ENCODE results near the gene RPGRIP1. TPM values are rescaled to one million over a fixed set of nuclear protein-coding genes. Genes with fewer than 3 reads are reported as not detected.
A peak's percentile ranks its signal among the peaks of the same experiment; 100 is the strongest.

The RPGRIP1 gene
- total RNA-seq, 1 donor from 2014 or later = 0.29 TPM

DNA sequence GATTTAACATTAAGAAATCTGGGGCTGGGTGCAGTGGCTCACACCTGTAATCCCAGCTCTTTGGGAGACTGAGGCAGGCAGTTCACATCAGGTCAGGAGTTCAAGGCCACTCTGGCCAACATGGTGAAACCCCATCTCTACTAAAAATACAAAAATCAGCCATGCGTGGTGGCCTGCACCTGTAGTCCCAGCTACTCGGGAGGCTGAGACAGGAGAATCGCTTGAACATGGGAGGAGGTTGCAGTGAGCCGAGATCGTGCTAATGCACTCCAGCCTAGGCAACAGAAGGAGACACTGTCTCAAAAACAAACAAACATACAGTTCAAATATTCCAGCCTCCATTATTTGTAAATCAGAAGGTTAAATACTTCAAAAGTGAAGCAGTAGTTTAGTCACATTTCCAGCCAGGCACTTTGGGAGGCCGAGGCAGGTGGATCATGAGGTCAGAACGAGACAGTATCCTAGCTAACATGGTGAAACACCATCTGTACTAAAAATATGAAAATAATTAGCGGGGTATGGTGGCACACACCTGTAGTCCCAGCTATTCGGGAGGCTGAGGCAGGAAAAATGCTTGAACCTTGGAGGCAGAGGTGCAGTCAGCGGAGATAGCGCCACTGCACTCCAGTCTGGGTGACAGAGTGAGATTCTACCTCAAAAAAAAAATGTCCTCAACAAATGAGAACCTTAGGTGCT lies 40.9 kb upstream of the RPGRIP1 start:
- TF ChIP-seq, protein P1, sequence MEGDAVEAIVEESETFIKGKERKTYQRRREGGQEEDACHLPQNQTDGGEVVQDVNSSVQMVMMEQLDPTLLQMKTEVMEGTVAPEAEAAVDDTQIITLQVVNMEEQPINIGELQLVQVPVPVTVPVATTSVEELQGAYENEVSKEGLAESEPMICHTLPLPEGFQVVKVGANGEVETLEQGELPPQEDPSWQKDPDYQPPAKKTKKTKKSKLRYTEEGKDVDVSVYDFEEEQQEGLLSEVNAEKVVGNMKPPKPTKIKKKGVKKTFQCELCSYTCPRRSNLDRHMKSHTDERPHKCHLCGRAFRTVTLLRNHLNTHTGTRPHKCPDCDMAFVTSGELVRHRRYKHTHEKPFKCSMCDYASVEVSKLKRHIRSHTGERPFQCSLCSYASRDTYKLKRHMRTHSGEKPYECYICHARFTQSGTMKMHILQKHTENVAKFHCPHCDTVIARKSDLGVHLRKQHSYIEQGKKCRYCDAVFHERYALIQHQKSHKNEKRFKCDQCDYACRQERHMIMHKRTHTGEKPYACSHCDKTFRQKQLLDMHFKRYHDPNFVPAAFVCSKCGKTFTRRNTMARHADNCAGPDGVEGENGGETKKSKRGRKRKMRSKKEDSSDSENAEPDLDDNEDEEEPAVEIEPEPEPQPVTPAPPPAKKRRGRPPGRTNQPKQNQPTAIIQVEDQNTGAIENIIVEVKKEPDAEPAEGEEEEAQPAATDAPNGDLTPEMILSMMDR (IDR thresholded peaks at IDR 0.05; ENCODE audit: unreplicated experiment) = no peak
- peaks cover 20% of the 10 kb centered on the region for H3K36me3 Mint-ChIP-seq
- peak overlapping the region; percentile 21 for H3K27ac Mint-ChIP-seq
- DNase-seq (ENCODE audit: low spot score in 2 of 2, unreplicated experiment in 2 of 2) = no peak
- no peak overlapping the region for H3K4me3 Mint-ChIP-seq
- H3K27me3 Mint-ChIP-seq (ENCODE audit: low read depth) = no peaks in the 10 kb centered on the region
- peaks cover 14% of the 10 kb centered on the region for H3K4me1 Mint-ChIP-seq
- no peaks in the 10 kb centered on the region for H3K9me3 Mint-ChIP-seq

- peaks cover 19% of the 10 kb centered on the region for H3K36me3 Mint-ChIP-seq
These were observed 39.5 kb upstream of the RPGRIP1 start for GRCh38 chr14:21240417-21240816.

GRCh38 chr14:21241218-21241819 lies 38.6 kb upstream of the RPGRIP1 start:
- Mint-ChIP-seq H3K27me3 (ENCODE audit: low read depth) (no peaks in the 10 kb centered on the region), H3K9me3 (no peaks in the 10 kb centered on the region), H3K4me3 (no peak overlapping the region), H3K27ac (peak overlapping the region; percentile 64), H3K36me3 (peaks cover 22% of the 10 kb centered on the region), H3K4me1 (peaks cover 3% of the 10 kb centered on the region)
- TF ChIP-seq, protein P1 (IDR thresholded peaks at IDR 0.05; ENCODE audit: unreplicated experiment) = peak; percentile 55
- no peak for DNase-seq (ENCODE audit: low spot score in 2 of 2, unreplicated experiment in 2 of 2)

More at GRCh38 chr14:21240417-21240816, 39.5 kb upstream of the RPGRIP1 start:
- no peak overlapping the region for H3K4me3 Mint-ChIP-seq
- peak overlapping the region; percentile 60 for H3K27ac Mint-ChIP-seq
- H3K4me1 Mint-ChIP-seq = peaks cover 3% of the 10 kb centered on the region
- DNase-seq (ENCODE audit: low spot score in 2 of 2, unreplicated experiment in 2 of 2) = no peak
- no peaks in the 10 kb centered on the region for H3K9me3 Mint-ChIP-seq
- TF ChIP-seq, protein P1 (IDR thresholded peaks at IDR 0.05; ENCODE audit: unreplicated experiment) = no peak
- H3K27me3 Mint-ChIP-seq (ENCODE audit: low read depth) = no peaks in the 10 kb centered on the region

GRCh38 chr14:21244544-21244943 lies 35.3 kb upstream of the RPGRIP1 start:
- Mint-ChIP-seq H3K27ac (peak overlapping the region; percentile 53), H3K4me3 (no peak overlapping the region), H3K27me3 (ENCODE audit: low read depth) (no peaks in the 10 kb centered on the region), H3K4me1 (peaks cover 16% of the 10 kb centered on the region), H3K9me3 (no peaks in the 10 kb centered on the region), H3K36me3 (peaks cover 27% of the 10 kb centered on the region)
- TF ChIP-seq, protein P1 (IDR thresholded peaks at IDR 0.05; ENCODE audit: unreplicated experiment) = no peak
- no peak for DNase-seq (ENCODE audit: low spot score in 2 of 2, unreplicated experiment in 2 of 2)

DNA sequence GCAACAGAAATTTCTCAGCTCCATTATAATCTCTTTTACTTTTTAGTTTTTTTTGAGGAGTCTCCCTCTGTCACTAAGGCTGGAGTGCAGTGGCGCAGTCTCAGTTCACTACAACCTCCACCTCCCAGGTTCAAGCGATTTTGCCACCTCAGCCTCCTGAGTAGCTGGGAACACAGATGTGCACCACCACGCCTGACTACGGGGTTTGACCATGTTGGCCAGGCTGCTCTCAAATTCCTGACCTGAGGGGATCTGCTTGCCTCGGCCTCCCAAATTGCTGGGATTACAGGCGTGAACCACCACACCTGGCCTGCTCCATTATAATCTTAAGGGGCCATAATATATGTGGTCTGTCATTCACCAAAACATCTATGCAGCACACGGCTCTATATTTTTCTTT lies 34.1 kb upstream of the RPGRIP1 start:
- no peak overlapping the region for H3K4me3 Mint-ChIP-seq
- DNase-seq (ENCODE audit: low spot score in 2 of 2, unreplicated experiment in 2 of 2) = no peak
- peak overlapping the region; percentile 64 for H3K27ac Mint-ChIP-seq
- peaks cover 40% of the 10 kb centered on the region for H3K36me3 Mint-ChIP-seq
- no peaks in the 10 kb centered on the region for H3K9me3 Mint-ChIP-seq
- TF ChIP-seq, protein P1 (IDR thresholded peaks at IDR 0.05; ENCODE audit: unreplicated experiment) = no peak
- H3K4me1 Mint-ChIP-seq = peaks cover 16% of the 10 kb centered on the region
- H3K27me3 Mint-ChIP-seq (ENCODE audit: low read depth) = no peaks in the 10 kb centered on the region

All from mesothelial cell of epicardium (in vitro differentiated cells).